ENCODE data around the gene FHOD1. TPM values are rescaled to one million over a fixed set of nuclear protein-coding genes. Genes with fewer than 3 reads are reported as not detected.

The FHOD1 gene
- polyA plus RNA-seq, 1 of the 3 experiments (the other 2 are of a cell fraction) = 70.9 TPM

DNA sequence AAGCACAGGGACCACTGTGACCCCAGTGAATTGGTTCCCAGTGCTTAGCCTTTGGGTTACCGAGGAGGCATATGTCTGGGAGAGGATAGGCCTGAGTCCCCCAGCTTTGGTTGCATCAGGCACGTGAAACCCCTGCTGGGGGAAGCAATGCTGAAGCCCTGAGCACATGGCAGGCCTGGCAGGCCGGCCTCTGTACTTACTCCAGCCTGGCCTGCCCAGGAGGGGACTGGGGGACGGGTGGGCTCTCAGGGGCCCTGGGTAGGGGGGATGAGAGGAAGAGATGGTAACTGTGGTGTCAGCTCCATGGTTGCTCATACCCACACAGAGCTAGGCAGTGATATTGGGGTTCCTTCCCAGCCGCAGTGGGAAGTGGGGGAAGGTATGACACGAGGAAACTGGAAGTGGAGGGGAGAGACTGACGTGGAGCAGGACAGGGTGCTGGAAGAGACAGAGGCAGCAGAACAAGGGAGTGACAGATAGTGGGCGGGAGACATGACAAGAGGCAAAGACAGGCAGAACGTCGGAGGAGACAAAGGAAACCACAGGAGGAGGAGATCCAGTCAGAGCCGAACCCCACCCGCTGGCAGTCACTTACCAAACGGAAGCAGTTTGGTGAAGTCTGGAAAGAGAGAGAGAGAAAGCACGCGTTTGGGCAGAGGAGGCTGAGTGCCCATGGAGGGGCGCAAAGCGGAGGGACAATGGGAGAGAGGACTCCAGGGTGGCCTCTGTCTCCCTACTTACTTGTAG, 11.3 kb downstream of the FHOD1 start:
- POLR2A ChIA-PET = interaction anchor here (1.9 kb wide), 1 partner anchor 9 kb away, joined by 9 read pairs; the partner anchor contains the start of gene TMEM208
- no peak for DNase-seq

More for the DNA sequence above, 11.3 kb downstream of the FHOD1 start:
- H3K27me3 ChIP-seq (ENCODE audit: insufficient read depth) = no peaks in the 10 kb centered on the region
- peaks cover 3 to 12% of the 10 kb centered on the region in 2 experiments; a peak in 3 of 4 replicates for H3K4me1 ChIP-seq (ENCODE audit: control insufficient read depth in 1 of 2, insufficient read depth in 2 of 2, low read depth in 1 of 2, low read length in 1 of 2)
- H3K9me2 ChIP-seq = no peaks in the 10 kb centered on the region
- H3K4me3 ChIP-seq (ENCODE audit: low read depth in 2 of 2, low read length in 1 of 2) = no peak overlapping the region
- no peak overlapping the region for H2AFZ ChIP-seq (ENCODE audit: low read depth)
- CTCF ChIA-PET = interaction anchor here (0.6 to 2.5 kb wide), 6 partner anchors 10 to 285 kb away, joined by 3 to 7 read pairs (median 4); no protein-coding TSS in a partner anchor
- no peak overlapping the region for H3K4me2 ChIP-seq
- H3K9ac ChIP-seq = no peak overlapping the region
- TF ChIP-seq, protein P1, sequence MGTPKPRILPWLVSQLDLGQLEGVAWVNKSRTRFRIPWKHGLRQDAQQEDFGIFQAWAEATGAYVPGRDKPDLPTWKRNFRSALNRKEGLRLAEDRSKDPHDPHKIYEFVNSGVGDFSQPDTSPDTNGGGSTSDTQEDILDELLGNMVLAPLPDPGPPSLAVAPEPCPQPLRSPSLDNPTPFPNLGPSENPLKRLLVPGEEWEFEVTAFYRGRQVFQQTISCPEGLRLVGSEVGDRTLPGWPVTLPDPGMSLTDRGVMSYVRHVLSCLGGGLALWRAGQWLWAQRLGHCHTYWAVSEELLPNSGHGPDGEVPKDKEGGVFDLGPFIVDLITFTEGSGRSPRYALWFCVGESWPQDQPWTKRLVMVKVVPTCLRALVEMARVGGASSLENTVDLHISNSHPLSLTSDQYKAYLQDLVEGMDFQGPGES (IDR thresholded peaks at IDR 0.05; ENCODE audit: low read depth, low read length) = no peak
- no peak for TF ChIP-seq SMC3 (IDR thresholded peaks at IDR 0.05; ENCODE audit: low read depth, low read length)
- TF ChIP-seq EZH2phosphoT487 (IDR thresholded peaks at IDR 0.05; ENCODE audit: borderline replicate concordance, low read depth) = no peak
- no peak for TF ChIP-seq MXI1 (IDR thresholded peaks at IDR 0.05; ENCODE audit: low read depth, low read length)
- TF ChIP-seq RFX5 (IDR thresholded peaks at IDR 0.05; ENCODE audit: low read length) = no peak
- TF ChIP-seq TEAD4 (IDR thresholded peaks at IDR 0.05; ENCODE audit: borderline replicate concordance, insufficient read depth) = no peak
- TF ChIP-seq ELF1 (IDR thresholded peaks at IDR 0.05) = no peak
- TF ChIP-seq, protein P2, sequence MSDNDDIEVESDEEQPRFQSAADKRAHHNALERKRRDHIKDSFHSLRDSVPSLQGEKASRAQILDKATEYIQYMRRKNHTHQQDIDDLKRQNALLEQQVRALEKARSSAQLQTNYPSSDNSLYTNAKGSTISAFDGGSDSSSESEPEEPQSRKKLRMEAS (IDR thresholded peaks at IDR 0.05; ENCODE audit: low read depth) = no peak
- no peak for TF ChIP-seq NFIC (IDR thresholded peaks at IDR 0.05; ENCODE audit: borderline replicate concordance)
- TF ChIP-seq, protein P3, sequence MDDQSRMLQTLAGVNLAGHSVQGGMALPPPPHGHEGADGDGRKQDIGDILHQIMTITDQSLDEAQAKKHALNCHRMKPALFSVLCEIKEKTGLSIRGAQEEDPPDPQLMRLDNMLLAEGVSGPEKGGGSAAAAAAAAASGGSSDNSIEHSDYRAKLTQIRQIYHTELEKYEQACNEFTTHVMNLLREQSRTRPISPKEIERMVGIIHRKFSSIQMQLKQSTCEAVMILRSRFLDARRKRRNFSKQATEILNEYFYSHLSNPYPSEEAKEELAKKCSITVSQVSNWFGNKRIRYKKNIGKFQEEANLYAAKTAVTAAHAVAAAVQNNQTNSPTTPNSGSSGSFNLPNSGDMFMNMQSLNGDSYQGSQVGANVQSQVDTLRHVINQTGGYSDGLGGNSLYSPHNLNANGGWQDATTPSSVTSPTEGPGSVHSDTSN (IDR thresholded peaks at IDR 0.05) = no peak
- no peak for TF ChIP-seq TAF1 (IDR thresholded peaks at IDR 0.05; ENCODE audit: borderline replicate concordance, low read depth, low read length)
- TF ChIP-seq, protein P4, sequence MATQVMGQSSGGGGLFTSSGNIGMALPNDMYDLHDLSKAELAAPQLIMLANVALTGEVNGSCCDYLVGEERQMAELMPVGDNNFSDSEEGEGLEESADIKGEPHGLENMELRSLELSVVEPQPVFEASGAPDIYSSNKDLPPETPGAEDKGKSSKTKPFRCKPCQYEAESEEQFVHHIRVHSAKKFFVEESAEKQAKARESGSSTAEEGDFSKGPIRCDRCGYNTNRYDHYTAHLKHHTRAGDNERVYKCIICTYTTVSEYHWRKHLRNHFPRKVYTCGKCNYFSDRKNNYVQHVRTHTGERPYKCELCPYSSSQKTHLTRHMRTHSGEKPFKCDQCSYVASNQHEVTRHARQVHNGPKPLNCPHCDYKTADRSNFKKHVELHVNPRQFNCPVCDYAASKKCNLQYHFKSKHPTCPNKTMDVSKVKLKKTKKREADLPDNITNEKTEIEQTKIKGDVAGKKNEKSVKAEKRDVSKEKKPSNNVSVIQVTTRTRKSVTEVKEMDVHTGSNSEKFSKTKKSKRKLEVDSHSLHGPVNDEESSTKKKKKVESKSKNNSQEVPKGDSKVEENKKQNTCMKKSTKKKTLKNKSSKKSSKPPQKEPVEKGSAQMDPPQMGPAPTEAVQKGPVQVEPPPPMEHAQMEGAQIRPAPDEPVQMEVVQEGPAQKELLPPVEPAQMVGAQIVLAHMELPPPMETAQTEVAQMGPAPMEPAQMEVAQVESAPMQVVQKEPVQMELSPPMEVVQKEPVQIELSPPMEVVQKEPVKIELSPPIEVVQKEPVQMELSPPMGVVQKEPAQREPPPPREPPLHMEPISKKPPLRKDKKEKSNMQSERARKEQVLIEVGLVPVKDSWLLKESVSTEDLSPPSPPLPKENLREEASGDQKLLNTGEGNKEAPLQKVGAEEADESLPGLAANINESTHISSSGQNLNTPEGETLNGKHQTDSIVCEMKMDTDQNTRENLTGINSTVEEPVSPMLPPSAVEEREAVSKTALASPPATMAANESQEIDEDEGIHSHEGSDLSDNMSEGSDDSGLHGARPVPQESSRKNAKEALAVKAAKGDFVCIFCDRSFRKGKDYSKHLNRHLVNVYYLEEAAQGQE (IDR thresholded peaks at IDR 0.05; ENCODE audit: low read depth, low read length) = no peak
- TF ChIP-seq POLR2AphosphoS5 (IDR thresholded peaks at IDR 0.05; ENCODE audit: low read depth, low read length) = no peak
- no peak for TF ChIP-seq JUND (IDR thresholded peaks at IDR 0.05)
- TF ChIP-seq CTCF (IDR thresholded peaks at IDR 0.05) = no peak
- TF ChIP-seq MEF2A (IDR thresholded peaks at IDR 0.05; ENCODE audit: borderline replicate concordance, low read depth) = no peak
- no peak for TF ChIP-seq RAD21 (IDR thresholded peaks at IDR 0.05; ENCODE audit: low read length)
- TF ChIP-seq FOSL2 (IDR thresholded peaks at IDR 0.05; ENCODE audit: borderline replicate concordance, low read depth) = no peak
- no peak for TF ChIP-seq SIN3A (IDR thresholded peaks at IDR 0.05; ENCODE audit: borderline replicate concordance, low read depth, low read length)
- no peak for TF ChIP-seq TCF12 (IDR thresholded peaks at IDR 0.05)
- H3K27ac ChIP-seq (ENCODE audit: low read depth in 2 of 2, low read length in 1 of 2) = peak overlapping the region in 1 of 2 experiments; percentile 27; a peak in 1 of 4 replicates
- whole genome bisulfite sequencing (ENCODE audit: low lambda C conversion rate) = 89% methylated on average over 15 of the region's 17 CpGs
- H3K36me3 ChIP-seq (replicated peaks in 1 of 2; ENCODE audit: control insufficient read depth in 1 of 2, insufficient read depth in 2 of 2, low read length in 1 of 2) = peaks cover 51 to 59% of the 10 kb centered on the region in 2 experiments
- peaks cover 29% of the 10 kb centered on the region for H3K79me2 ChIP-seq (ENCODE audit: insufficient read depth)
- H4K20me1 ChIP-seq (ENCODE audit: insufficient read depth) = no peaks in the 10 kb centered on the region
- no peaks in the 10 kb centered on the region for H3K9me3 ChIP-seq
- peaks cover 45% of the 10 kb centered on the region for H3F3A ChIP-seq (replicated peaks; ENCODE audit: insufficient read depth)
